GM15510 (cell line): Measurements from ENCODE around the gene ATP2A2.
A peak's percentile ranks its signal among the peaks of the same experiment; 100 is the strongest.

Experiments
- POLR2A ChIP-seq: IDR thresholded peaks from 3 replicates; pipeline ENCODE4 v1.6.1; 2011; ENCODE audit warnings: borderline replicate concordance; ENCODE audit not compliant: insufficient read length; ENCODE audit errors: extremely low read depth

The ATP2A2 gene

DNA sequence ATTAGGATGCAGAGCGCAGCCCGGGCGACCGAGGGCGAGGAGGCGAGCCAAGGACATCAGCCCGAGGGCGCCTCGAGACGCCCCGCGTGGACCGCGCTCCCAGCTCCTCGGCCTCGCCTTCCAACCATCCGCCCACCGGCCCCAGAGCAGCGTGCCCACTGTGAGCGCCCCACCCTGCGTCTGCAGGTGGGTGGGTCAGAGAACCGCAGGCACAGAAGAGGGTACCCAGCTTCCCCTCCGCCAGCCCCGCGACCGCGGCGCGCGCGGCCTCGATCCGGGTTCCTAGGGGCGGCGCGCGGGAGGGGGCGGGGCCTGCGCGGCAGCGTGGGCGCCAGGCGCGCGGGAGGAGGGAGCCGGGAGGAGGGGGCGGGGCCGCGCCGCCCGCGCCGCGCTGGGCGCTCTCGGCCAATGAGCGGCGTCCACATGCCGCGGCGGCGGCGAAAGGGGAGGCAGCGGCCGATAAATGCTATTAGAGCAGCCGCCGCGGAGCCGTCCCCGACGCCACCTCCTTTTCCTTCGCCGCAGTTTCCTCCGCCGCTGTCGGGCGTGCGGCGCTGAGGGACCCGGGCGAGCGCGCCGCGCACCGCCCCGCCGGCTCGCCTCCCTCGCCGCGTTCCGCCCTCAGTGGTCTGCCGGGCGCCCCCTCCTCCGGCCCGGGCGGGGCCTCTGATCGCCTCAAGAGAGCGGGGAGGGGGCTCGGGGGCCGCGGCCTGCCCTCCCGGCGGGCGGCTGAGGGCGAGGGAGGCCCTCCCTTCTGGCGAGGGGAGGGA lies at the start of gene ATP2A2:
Gene ATP2A2 (plus strand): TSS at position 469 of the 770 bp plus-strand sequence. CDS start 543 bp downstream, outside the sequence.
- peak; percentile 95 for TF ChIP-seq POLR2A

DNA sequence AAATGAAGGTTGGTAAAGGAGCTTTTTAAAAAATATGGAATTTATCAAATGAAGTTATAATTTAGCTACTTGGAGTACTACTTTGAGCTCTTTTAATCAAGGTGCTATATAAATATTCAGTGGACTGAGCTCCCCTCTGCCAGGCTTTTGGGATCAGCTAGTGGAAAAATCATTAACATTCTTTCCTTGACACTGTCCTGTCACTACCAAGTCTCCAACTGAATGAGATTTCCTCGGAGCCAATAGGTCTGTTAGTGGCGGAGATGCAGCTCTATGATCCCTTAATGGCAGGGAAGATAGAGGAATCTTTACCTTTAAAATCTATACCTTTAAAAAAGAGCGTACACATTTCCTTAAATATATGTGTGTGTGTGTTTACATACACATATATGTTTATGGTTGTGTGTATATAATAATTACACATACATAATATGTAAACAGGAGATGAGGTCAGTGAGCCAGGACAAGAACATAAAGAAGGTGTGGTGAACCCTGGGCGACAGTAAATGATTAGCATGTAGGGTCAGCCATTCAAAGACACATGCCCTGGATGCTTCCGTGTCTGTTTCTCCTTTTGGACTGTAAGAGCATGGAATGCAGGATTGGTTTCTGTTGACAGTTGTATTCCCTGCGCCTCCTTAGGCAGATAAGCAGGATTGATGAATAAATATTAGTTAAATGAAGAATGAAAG lies 47.7 kb upstream of the ATP2A2 start:
- TF ChIP-seq POLR2A = no peak

DNA sequence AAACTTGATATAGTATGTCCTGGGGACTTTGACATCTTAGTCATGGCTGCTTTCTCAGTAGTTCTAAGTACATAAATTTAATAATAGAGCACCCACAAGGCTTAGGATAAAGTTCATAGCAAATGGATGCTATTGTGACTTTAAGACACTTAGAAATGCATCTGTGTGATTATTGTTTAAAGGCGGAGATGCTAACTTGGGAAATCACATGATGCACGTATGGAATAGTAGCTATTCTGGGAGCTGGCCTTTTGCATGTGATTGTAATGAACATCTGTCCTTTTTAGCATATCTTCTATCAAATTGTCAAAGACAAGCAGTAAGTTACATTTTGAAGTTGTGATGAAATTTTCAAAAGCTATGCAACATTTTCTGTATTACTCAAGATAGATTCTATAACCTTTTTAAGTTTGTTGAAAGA lies 46.7 kb upstream of the ATP2A2 start:
- TF ChIP-seq POLR2A = no peak

DNA sequence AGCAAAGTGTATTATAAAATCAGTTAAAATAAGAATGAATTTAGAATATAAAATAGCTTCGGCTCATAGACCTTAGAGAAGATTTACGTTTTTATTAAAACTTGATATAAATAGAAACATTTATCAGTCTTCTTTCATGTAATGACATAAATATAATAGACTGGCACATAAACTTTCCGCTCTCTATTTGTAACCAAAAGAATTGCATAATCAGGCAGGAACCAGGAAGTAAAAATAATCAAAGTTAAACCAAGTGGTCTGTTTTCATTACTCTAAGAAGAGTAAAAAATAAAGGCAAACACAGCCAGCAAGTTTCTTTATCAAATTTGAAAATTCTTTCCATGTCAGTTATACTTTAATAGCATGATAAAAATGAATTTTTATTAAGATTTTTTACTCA lies 46.3 kb upstream of the ATP2A2 start:
- no peak for TF ChIP-seq POLR2A

DNA sequence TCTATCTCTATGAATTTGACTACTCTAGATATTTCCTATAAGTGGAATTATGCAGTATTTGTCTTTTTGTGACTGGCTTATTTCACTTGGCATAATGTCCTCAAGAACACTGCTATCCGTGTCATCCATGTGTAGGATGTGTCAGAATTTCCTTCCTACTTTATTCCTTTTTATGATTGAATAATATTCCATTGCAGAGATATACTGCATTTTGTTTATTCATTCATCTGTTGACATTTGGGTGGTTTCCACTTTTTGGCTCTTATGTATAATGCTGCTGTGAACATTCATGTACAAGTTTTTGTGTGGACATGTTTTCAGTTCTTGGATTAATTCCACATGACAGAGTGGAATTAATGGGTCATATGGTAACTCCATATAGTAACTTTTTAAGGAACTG lies 45.7 kb upstream of the ATP2A2 start:
- TF ChIP-seq POLR2A = no peak

DNA sequence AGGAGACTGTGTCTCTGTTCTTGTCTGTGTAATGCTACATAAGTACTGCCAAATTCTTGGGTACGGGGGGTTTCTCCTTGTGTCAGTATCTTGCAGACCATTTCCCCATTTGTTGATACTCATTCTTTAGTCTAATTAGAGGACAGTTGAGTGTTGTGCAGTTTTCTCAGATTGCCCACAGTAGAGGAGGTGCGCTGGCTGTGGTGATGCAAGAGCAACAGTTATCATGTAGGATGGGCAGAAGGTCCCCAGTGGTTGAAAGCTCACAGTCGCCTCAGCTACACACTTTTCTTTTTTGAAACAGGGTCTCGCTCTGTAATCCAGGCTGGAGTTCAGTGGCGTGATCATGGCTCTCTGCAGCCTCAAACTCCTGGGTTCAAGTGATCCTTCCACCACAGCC lies 37.8 kb upstream of the ATP2A2 start:
- TF ChIP-seq POLR2A = no peak

DNA sequence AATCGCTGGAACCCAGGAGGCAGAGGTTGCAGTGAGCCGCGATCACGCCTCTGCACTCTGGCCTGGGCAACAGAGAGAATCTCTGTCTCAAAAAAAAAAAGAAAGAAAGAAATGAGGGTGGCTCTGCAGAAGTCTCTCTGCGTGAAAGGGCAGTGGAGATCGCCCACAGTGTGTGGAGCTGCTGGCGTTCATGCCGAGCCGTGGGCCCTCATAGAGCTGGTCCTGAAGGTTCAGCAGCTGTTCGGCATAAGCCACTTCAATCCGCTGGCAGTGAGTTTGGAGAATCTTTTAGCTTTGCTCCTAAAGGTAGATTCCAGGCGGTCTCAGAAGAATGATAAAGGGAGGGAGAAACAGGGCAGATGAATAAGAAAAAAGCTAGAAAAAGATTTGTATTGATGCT lies 36.7 kb upstream of the ATP2A2 start:
- TF ChIP-seq POLR2A = no peak

DNA sequence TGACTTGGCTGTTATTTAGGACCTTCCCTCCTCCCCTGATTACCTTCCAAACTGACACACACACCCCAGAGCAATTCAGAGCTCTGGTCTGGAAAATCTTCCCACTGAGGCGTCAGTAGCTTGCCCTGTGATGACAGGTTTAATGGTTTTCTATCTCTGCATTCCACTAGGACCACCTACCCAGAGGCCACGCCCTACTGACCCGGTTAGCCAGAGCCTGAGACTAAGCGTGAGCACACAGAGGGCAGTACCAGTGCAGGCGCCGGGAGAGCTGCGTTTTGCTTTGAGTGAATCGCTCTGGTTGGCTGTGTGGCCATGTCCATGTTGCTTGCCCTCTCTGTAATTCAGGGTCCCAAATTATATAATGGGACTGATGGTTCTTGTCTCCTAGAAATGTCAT lies 36.2 kb upstream of the ATP2A2 start:
- TF ChIP-seq POLR2A = no peak

DNA sequence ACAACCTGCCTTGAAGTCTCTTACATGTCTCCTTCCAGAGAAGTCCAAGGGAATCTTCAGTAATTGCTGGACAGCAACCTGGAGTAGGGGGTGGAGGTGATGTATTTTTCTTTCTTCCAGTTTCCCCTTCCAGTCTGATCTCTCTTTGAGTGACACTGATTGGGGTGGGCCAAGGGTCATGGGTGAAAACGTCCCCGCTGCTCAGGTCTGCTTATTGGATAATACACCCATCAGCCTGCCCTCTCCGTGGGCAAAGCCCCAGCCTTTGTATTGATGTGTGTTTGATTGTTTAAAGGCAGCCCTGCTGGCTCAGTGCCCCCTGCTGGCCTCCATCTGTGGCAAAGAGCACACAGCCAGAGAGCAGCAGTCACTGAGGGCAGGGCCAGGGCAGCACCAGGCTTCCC lies 35.7 kb upstream of the ATP2A2 start:
- no peak for TF ChIP-seq POLR2A

DNA sequence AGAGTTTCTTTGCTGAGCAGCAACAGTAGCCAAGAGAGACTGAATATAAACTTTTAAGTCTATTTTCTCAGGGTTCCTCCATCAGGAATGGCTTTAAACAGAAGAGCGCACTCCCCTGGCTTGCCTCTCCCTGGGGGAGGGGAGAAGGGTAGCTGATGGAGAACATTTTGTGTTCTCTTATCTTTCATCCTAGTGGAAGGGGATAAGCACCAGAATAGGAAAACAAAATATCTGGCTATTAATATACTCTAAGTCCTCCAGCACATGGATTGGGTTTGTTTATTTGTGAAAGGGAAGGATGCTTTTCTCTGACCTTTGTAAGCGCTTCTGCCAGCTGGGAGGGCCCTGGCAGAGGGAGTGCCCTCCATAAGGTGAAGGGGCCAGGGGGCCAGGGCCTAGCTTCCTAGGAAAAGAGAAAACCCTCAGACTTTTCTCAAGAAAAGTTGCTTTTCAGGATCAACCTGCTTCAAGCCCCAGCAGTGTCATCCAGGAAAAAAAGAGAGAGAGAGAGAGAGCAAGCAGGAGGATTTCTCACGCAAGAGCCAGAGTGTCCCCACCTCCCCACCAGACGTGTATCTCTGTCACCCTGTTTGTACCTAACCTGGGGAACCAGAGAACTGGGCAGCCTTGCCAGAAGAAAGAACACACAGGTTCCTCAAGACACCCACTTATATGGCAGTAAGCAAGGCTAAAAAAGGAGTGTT lies 34.3 kb upstream of the ATP2A2 start:
- no peak for TF ChIP-seq POLR2A

DNA sequence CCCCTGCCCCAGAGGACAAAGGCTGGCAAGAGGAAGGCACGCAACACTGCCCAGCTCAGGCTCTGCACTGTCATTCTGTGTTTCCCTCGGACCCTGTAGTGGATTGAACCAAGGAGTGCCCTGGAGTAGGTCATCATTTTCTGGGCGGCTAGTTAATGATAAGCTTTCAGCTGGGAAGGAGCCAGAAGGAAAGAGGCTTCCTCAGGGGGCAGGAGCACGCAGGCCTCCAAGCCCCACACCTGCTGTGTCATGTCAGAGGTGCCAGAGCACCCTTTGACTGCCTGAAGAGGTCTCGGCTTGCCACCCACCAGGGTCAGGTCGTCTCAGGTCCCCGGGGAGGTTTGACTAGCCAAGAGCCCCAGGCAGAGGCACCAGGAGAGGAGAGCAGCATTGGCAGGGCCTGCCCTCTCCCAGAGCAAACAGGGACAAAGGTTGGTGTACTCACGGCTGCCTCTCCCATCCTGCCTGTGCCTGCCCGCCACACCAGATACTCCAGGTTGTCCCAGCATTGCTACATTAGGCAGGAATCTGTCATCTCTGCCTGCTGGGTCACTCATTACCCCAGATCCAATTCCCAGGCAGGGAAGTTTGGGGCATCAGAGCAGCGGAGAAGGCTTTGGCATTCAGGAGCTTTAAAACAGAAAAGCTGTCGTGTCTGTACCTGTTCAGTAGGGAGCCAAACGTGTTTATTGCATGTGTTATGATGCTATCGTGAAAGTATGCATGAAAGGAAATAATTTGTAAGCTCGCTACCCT lies 33.5 kb upstream of the ATP2A2 start:
- TF ChIP-seq POLR2A = no peak

DNA sequence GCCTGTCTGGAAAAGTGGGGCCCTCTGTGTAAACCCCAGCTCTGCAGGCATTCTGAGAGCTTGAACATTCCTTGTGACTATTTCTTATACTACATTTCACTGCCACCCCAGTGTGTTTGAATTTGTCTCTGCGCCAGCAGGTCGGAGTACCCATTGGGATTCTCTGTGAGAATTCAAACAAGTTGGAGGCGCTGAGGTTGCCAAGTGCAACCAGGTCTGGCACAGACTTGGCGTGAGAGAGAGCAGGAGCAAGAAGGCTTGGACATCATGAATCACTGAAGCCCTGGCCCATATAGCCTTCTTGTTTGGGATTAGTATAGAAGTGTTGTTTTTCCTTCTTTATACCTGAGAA lies 33.0 kb upstream of the ATP2A2 start:
- TF ChIP-seq POLR2A = no peak

DNA sequence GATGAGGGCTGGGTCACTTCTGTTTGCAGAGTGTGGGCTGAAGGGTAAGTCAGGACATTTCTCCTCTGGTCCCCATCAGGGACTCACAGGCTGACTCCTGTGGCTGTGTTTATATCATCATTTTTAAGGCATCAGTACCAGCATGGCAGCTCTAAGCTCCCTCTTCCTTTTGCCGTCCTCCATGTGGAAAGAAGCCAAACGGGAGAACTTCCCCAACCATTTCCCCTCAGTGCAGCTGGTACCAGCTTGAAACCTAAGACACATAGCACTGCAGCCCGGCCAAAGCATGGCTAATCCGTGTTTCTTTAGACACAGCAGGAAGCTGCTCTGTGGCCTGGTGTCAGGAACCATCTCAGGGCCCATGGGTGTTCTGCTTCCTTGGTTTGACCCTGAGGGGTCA lies 31.9 kb upstream of the ATP2A2 start:
- no peak for TF ChIP-seq POLR2A

DNA sequence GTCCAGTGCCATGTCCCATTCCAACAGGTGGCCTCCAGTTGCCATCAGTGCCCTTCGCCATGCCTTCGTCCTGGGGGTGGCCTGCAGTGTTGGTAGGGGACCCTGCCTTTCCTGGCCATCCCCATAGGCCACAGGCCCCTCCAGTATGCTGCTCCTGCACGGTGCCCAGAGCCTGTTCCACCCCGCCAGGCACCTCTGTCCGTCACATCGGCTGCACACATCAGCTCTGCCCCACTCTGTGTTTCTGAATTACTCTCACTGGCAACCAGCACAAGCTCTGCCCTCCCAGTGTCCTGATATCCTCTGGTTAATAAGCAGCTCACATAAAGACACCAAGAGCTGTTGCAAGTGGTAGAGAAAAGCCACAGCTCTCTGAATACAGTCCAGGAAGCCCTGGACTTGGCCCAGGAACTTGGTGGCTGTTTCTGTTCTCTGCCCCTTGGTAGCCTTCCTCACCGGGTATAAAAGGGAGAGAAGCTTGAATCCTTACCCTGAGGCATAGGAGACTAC lies 31.3 kb upstream of the ATP2A2 start:
- no peak for TF ChIP-seq POLR2A

DNA sequence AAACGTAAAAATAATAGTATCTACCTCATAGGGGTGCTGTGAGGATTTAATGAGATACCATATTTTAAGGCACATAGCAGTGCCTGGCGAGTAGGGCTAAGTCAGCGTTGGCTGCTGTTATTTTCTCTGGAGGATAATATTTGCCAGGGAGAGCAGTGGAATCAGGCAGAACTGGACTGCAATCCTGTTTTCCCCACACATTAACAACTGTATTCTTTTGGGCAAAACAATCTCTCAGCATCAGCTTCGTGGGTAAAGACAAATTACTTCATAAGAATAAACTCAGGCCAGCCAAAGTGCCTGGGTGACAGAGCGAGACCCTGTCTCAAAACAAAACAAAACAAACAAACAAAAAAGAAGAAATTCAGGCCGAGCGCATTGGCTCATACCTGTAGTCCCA lies 29.7 kb upstream of the ATP2A2 start:
- TF ChIP-seq POLR2A = no peak
